Neural crest cell (in vitro differentiated cells): ENCODE results near the gene CD72. TPM values are rescaled to one million over a fixed set of nuclear protein-coding genes. Genes with fewer than 3 reads are reported as not detected.

Source experiments
- DNase-seq: peaks from one replicate; pipeline ENCODE4 v3.0.0; 2021; ENCODE audit warnings: low read depth, mixed read lengths, low spot score
- H3K27ac Mint-ChIP-seq: one replicate; pipeline ENCODE4 v1.8.0; 2021; ENCODE audit warnings: mild to moderate bottlenecking, mixed read lengths; ENCODE audit not compliant: unreplicated experiment
- H3K27me3 Mint-ChIP-seq: 2 replicates; pipeline ENCODE4 v1.8.0; 2021; ENCODE audit warnings: low read depth, mild to moderate bottlenecking, mixed read lengths
- H3K36me3 Mint-ChIP-seq: 2 replicates; pipeline ENCODE4 v1.8.0; 2021; ENCODE audit warnings: low read depth, mild to moderate bottlenecking, mixed read lengths
- H3K4me1 Mint-ChIP-seq: 2 replicates; pipeline ENCODE4 v1.8.0; 2021; ENCODE audit warnings: mixed read lengths
- H3K4me3 Mint-ChIP-seq: one replicate; pipeline ENCODE4 v1.8.0; 2021; ENCODE audit warnings: mild to moderate bottlenecking, mixed read lengths
- H3K9me3 Mint-ChIP-seq: 2 replicates; pipeline ENCODE4 v1.8.0; 2021; ENCODE audit warnings: mixed read lengths
- total RNA-seq: library from RNA; stranded (reverse); gene quantifications from 2 replicates; pipeline ENCODE4 v1.2.1, GENCODE V29; 2021
- TF ChIP-seq, protein P1 (sequence below): fragments of 200-600 bp; sonication (generic); conservative IDR thresholded peaks from 2 replicates; pipeline ENCODE4 v1.5.0; 2021; ENCODE audit warnings: antibody characterized with exemption, mild to moderate bottlenecking

The CD72 gene
- total RNA-seq, 1 donor from 2014 or later, result 1.4 TPM

GRCh38 chr9:35570709-35571504 lies 47.3 kb downstream of the CD72 start:
- H3K9me3 Mint-ChIP-seq, result no peaks in the 10 kb centered on the region
- no peaks in the 10 kb centered on the region for H3K4me1 Mint-ChIP-seq
- TF ChIP-seq, protein P1, sequence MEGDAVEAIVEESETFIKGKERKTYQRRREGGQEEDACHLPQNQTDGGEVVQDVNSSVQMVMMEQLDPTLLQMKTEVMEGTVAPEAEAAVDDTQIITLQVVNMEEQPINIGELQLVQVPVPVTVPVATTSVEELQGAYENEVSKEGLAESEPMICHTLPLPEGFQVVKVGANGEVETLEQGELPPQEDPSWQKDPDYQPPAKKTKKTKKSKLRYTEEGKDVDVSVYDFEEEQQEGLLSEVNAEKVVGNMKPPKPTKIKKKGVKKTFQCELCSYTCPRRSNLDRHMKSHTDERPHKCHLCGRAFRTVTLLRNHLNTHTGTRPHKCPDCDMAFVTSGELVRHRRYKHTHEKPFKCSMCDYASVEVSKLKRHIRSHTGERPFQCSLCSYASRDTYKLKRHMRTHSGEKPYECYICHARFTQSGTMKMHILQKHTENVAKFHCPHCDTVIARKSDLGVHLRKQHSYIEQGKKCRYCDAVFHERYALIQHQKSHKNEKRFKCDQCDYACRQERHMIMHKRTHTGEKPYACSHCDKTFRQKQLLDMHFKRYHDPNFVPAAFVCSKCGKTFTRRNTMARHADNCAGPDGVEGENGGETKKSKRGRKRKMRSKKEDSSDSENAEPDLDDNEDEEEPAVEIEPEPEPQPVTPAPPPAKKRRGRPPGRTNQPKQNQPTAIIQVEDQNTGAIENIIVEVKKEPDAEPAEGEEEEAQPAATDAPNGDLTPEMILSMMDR, result no peak

GRCh38 chr9:35569206-35569605 lies 49.0 kb downstream of the CD72 start:
- H3K4me1 Mint-ChIP-seq, result peaks cover 1% of the 10 kb centered on the region
- DNase-seq, result no peak
- no peak overlapping the region for H3K27ac Mint-ChIP-seq
- TF ChIP-seq, protein P1, result no peak
- H3K36me3 Mint-ChIP-seq, result no peaks in the 10 kb centered on the region
- no peaks in the 10 kb centered on the region for H3K27me3 Mint-ChIP-seq
- H3K9me3 Mint-ChIP-seq, result no peaks in the 10 kb centered on the region
- no peak overlapping the region for H3K4me3 Mint-ChIP-seq

More at GRCh38 chr9:35570709-35571504, 47.3 kb downstream of the CD72 start:
- H3K36me3 Mint-ChIP-seq, result no peaks in the 10 kb centered on the region
- DNase-seq, result no peak
- H3K4me3 Mint-ChIP-seq, result no peak overlapping the region
- H3K27me3 Mint-ChIP-seq, result no peaks in the 10 kb centered on the region
- H3K27ac Mint-ChIP-seq, result no peak overlapping the region

DNA sequence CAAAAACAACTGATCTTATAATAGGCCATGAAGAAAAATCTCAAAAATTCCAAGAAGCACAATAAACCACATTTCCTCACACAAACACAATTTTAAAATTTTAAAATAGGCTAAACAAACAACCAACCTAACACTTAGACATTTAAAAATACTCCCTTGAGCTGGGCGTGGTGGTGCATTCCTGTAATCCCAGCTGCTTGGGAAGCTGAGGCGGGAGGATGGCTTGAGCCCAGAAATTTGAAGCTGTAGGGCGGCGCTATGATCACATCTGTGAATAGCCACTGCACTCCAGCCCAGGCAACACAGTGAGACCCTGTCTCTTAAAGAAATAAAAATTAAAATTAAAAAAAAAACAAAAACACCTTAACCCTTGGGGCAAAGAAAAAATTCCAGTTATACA lies 50.0 kb downstream of the CD72 start:
- DNase-seq, result no peak
- Mint-ChIP-seq H3K4me1 (peaks cover 11% of the 10 kb centered on the region), H3K9me3 (no peaks in the 10 kb centered on the region), H3K4me3 (no peak overlapping the region), H3K27ac (no peak overlapping the region), H3K36me3 (no peaks in the 10 kb centered on the region), H3K27me3 (no peaks in the 10 kb centered on the region)
- TF ChIP-seq, protein P1, result no peak

GRCh38 chr9:35566417-35566816 lies 51.8 kb downstream of the CD72 start:
- no peak for DNase-seq
- Mint-ChIP-seq H3K4me3 (no peak overlapping the region), H3K27me3 (no peaks in the 10 kb centered on the region), H3K27ac (no peak overlapping the region), H3K4me1 (peaks cover 11% of the 10 kb centered on the region), H3K9me3 (no peaks in the 10 kb centered on the region), H3K36me3 (no peaks in the 10 kb centered on the region)
- TF ChIP-seq, protein P1, result no peak

- Mint-ChIP-seq H3K4me3 (no peak overlapping the region), H3K27ac (no peak overlapping the region), H3K36me3 (no peaks in the 10 kb centered on the region), H3K9me3 (no peaks in the 10 kb centered on the region), H3K27me3 (no peaks in the 10 kb centered on the region), H3K4me1 (peaks cover 11% of the 10 kb centered on the region)
- TF ChIP-seq, protein P1, result no peak
- no peak for DNase-seq
These were observed 53.6 kb downstream of the CD72 start for GRCh38 chr9:35564658-35565061.
